Progenitor cell of endocrine pancreas (in vitro differentiated cells): ENCODE data around the gene RPL37. TPM values are rescaled to one million over a fixed set of nuclear protein-coding genes. Genes with fewer than 3 reads are reported as not detected.

Experiments
- DNase-seq: peaks from one replicate; pipeline ENCODE4 v3.0.0; 2021; ENCODE audit warnings: low spot score; ENCODE audit not compliant: unreplicated experiment
- H3K27ac Mint-ChIP-seq: 2 replicates; pipeline ENCODE4 v1.8.0; 2021; ENCODE audit warnings: mild to moderate bottlenecking, moderate library complexity, mixed read lengths
- H3K27me3 Mint-ChIP-seq: 2 replicates; pipeline ENCODE4 v1.8.0; 2021; ENCODE audit warnings: mixed read lengths
- H3K36me3 Mint-ChIP-seq: 2 replicates; pipeline ENCODE4 v1.8.0; 2022; ENCODE audit warnings: mixed read lengths; ENCODE audit not compliant: insufficient read depth
- H3K4me1 Mint-ChIP-seq: 2 replicates; pipeline ENCODE4 v1.8.0; 2021; ENCODE audit warnings: low read depth, mixed read lengths
- H3K4me3 Mint-ChIP-seq: 2 replicates; pipeline ENCODE4 v1.8.0; 2021; ENCODE audit warnings: low read depth, mild to moderate bottlenecking, moderate library complexity, mixed read lengths
- H3K9me3 Mint-ChIP-seq: 2 replicates; pipeline ENCODE4 v1.8.0; 2021; ENCODE audit warnings: low read depth, mixed read lengths
- CTCF ChIP-seq: fragments of 200-600 bp; sonication (generic); IDR thresholded peaks from one replicate; pipeline ENCODE4 v1.5.0; 2021; ENCODE audit warnings: antibody characterized with exemption, mild to moderate bottlenecking; ENCODE audit not compliant: unreplicated experiment
- total RNA-seq: library from RNA; stranded (reverse); gene quantifications from 2 replicates; pipeline ENCODE4 v1.2.1, GENCODE V29; 2021

RPL37 gene
- total RNA-seq, 1 donor from 2014 or later, result 1,476 TPM

GRCh38 chr5:40860711-40861110 lies 25.7 kb upstream of the RPL37 start:
- Mint-ChIP-seq H3K9me3 (peaks cover 14% of the 10 kb centered on the region), H3K36me3 (peaks cover under 1% of the 10 kb centered on the region), H3K27ac (no peak overlapping the region), H3K4me1 (no peaks in the 10 kb centered on the region), H3K4me3 (no peak overlapping the region), H3K27me3 (no peaks in the 10 kb centered on the region)
- no peak for TF ChIP-seq CTCF
- DNase-seq, result no peak

GRCh38 chr5:40853632-40854192 lies 18.7 kb upstream of the RPL37 start:
- no peak for DNase-seq
- Mint-ChIP-seq H3K36me3 (peaks cover 1% of the 10 kb centered on the region), H3K9me3 (peaks cover 3% of the 10 kb centered on the region), H3K27ac (no peak overlapping the region), H3K4me1 (no peaks in the 10 kb centered on the region), H3K27me3 (no peaks in the 10 kb centered on the region), H3K4me3 (no peak overlapping the region)
- TF ChIP-seq CTCF, result no peak

GRCh38 chr5:40847525-40847924 lies 12.5 kb upstream of the RPL37 start:
- no peaks in the 10 kb centered on the region for H3K36me3 Mint-ChIP-seq
- no peak for DNase-seq
- H3K27ac Mint-ChIP-seq, result no peak overlapping the region
- H3K4me1 Mint-ChIP-seq, result peaks cover 10% of the 10 kb centered on the region
- H3K9me3 Mint-ChIP-seq, result no peaks in the 10 kb centered on the region
- no peaks in the 10 kb centered on the region for H3K27me3 Mint-ChIP-seq
- no peak for TF ChIP-seq CTCF
- H3K4me3 Mint-ChIP-seq, result no peak overlapping the region

- H3K27me3 Mint-ChIP-seq, result no peaks in the 10 kb centered on the region
- DNase-seq, result no peak
- no peak for TF ChIP-seq CTCF
- no peaks in the 10 kb centered on the region for H3K36me3 Mint-ChIP-seq
- no peaks in the 10 kb centered on the region for H3K9me3 Mint-ChIP-seq
- H3K4me3 Mint-ChIP-seq, result no peak overlapping the region
- H3K27ac Mint-ChIP-seq, result no peak overlapping the region
- H3K4me1 Mint-ChIP-seq, result peaks cover 12% of the 10 kb centered on the region
Measured at GRCh38 chr5:40846371-40846770, 11.3 kb upstream of the RPL37 start.

- Mint-ChIP-seq H3K9me3 (no peaks in the 10 kb centered on the region), H3K27ac (no peak overlapping the region), H3K27me3 (no peaks in the 10 kb centered on the region), H3K4me3 (no peak overlapping the region), H3K36me3 (no peaks in the 10 kb centered on the region), H3K4me1 (peaks cover 13% of the 10 kb centered on the region)
- no peak for DNase-seq
- TF ChIP-seq CTCF, result no peak
Measured at GRCh38 chr5:40844565-40844964, 9.5 kb upstream of the RPL37 start.
